Embryonic facial prominence (tissue), 1 donor: ENCODE measurements around the gene RABEPK.
A peak's percentile ranks its signal among the peaks of the same experiment; 100 is the strongest.
"Not testable (repeated sequence)": the region's sequence is repeated elsewhere in the genome, so short reads cannot be mapped to it uniquely, and the experiment has no call there.

ENCODE experiments used
- DNase-seq: peaks from one replicate; pipeline ENCODE4 v3.0.0-alpha.2; 2016; ENCODE audit errors: extremely low spot score

RABEPK gene

GRCh38 chr9:125195591-125195990, 4.8 kb upstream of the RABEPK start:
- not testable (repeated sequence) for DNase-seq

- no peak for DNase-seq
Measured at GRCh38 chr9:125202846-125203618, 2.7 kb downstream of the RABEPK start.

- no peak for DNase-seq
Measured at GRCh38 chr9:125204477-125204876, 4.1 kb downstream of the RABEPK start.

GRCh38 chr9:125214186-125214585, 13.8 kb downstream of the RABEPK start:
- no peak for DNase-seq

GRCh38 chr9:125218621-125219020, 18.3 kb downstream of the RABEPK start:
- no peak for DNase-seq

GRCh38 chr9:125224858-125225257, 24.5 kb downstream of the RABEPK start:
- DNase-seq = not testable (repeated sequence)

- DNase-seq = no peak
Measured at GRCh38 chr9:125227761-125228160, 27.4 kb downstream of the RABEPK start.

GRCh38 chr9:125233678-125234077, 33.3 kb downstream of the RABEPK start:
- no peak for DNase-seq

GRCh38 chr9:125234099-125234498, 33.8 kb downstream of the RABEPK start:
- not testable (repeated sequence) for DNase-seq

GRCh38 chr9:125235804-125236519, 35.6 kb downstream of the RABEPK start:
- DNase-seq = no peak

- not testable (repeated sequence) for DNase-seq
Measured at GRCh38 chr9:125236520-125237159, 36.3 kb downstream of the RABEPK start.

GRCh38 chr9:125238127-125238914, 38.0 kb downstream of the RABEPK start:
- no peak for DNase-seq

GRCh38 chr9:125238915-125239446, 38.6 kb downstream of the RABEPK start:
- no peak for DNase-seq

GRCh38 chr9:125239631-125240597, 39.6 kb downstream of the RABEPK start:
- DNase-seq = no peak

- no peak for DNase-seq
Measured at GRCh38 chr9:125240649-125240999, 40.3 kb downstream of the RABEPK start.

GRCh38 chr9:125241000-125241862, 40.9 kb downstream of the RABEPK start, which contains the start of gene HSPA5:
TSS of gene HSPA5 (minus strand) at chr9:125241343. CDS start at chr9:125241126, 217 bp downstream.
- DNase-seq = peak; percentile 99

- no peak for DNase-seq
Measured at GRCh38 chr9:125241863-125242739, 41.8 kb downstream of the RABEPK start.

GRCh38 chr9:125243792-125244260, 43.5 kb downstream of the RABEPK start:
- DNase-seq = no peak
